ENCODE results near the gene MESP2. TPM values are rescaled to one million over a fixed set of nuclear protein-coding genes. Genes with fewer than 3 reads are reported as not detected.

MESP2 gene
- total and polyA plus RNA-seq, 2 of the 8 experiments (the other 6 are each of a cell fraction or from before 2014, with no cell fraction given): 0.35 to 0.80 TPM

DNA sequence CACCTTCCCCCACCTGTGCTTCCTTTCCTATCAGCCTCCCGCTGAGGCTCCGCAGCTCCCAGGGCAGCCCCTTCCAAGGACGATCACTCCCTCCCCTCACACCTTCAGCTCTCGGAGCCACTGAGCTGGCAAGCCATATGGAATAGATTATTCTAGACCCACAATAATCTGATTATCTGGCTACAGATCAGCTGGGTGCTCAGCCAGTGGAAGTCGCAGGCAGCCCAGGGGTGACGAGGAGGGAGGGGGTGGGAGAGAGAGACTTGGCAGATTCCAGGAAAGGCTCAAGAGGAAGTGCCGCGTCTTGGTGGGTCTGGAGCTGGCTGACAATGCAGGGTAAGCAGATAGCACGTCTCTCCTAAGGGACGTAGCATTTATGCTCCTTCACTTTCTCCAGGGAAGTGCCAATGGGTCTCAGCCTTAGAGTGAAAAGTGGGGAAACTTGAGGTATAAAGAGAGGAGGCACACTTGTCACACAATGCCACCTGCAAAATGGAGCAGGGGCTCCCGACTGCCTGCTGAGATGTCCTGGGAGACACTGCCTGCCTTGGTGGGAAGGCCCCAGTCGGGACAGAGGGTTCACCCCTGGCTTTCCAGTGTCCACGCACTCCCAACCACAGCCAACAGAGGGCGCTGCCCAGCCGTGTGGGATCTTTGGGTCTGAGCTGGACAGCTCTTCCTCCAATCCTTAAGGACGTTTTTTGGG lies 15.7 kb upstream of the MESP2 start (continued):
- TF ChIP-seq GTF2F1 (IDR thresholded peaks at IDR 0.05; ENCODE audit: borderline replicate concordance, low read depth, low read length): no peak
- TF ChIP-seq, protein P1, sequence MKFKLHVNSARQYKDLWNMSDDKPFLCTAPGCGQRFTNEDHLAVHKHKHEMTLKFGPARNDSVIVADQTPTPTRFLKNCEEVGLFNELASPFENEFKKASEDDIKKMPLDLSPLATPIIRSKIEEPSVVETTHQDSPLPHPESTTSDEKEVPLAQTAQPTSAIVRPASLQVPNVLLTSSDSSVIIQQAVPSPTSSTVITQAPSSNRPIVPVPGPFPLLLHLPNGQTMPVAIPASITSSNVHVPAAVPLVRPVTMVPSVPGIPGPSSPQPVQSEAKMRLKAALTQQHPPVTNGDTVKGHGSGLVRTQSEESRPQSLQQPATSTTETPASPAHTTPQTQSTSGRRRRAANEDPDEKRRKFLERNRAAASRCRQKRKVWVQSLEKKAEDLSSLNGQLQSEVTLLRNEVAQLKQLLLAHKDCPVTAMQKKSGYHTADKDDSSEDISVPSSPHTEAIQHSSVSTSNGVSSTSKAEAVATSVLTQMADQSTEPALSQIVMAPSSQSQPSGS (IDR thresholded peaks at IDR 0.05; ENCODE audit: low read length): no peak
